Ectodermal cell (in vitro differentiated cells): ENCODE data around the gene SPATA4. TPM values are rescaled to one million over a fixed set of nuclear protein-coding genes. Genes with fewer than 3 reads are reported as not detected.

Source experiments
- H3K27ac ChIP-seq: 2 replicates; pipeline ENCODE4 v1.7.0; 2013; ENCODE audit warnings: mild to moderate bottlenecking, low read depth, low read length; ENCODE audit not compliant: insufficient read depth, poor library complexity, severe bottlenecking
- H3K27me3 ChIP-seq: 2 replicates; pipeline ENCODE4 v1.7.0; 2013; ENCODE audit warnings: mild to moderate bottlenecking, low read length; ENCODE audit not compliant: insufficient read depth, control insufficient read depth, poor library complexity, severe bottlenecking
- H3K36me3 ChIP-seq: one replicate; pipeline ENCODE4 v1.7.0; 2013; ENCODE audit warnings: low read length; ENCODE audit not compliant: control insufficient read depth, insufficient read depth
- H3K4me1 ChIP-seq: one replicate; pipeline ENCODE4 v1.7.0; 2013; ENCODE audit warnings: low read length; ENCODE audit not compliant: control insufficient read depth, insufficient read depth
- H3K4me3 ChIP-seq: 2 replicates; pipeline ENCODE4 v1.7.0; 2013; ENCODE audit warnings: low read depth, low read length, control low read depth; ENCODE audit not compliant: insufficient read depth
- H3K9me3 ChIP-seq: 2 replicates; pipeline ENCODE4 v1.7.0; 2013; ENCODE audit warnings: mild to moderate bottlenecking, low read length, moderate library complexity; ENCODE audit not compliant: control insufficient read depth
- WGBS, 2 experiments: methylation state at CpG; one replicate each; pipeline ENCODE4 v1.1.7; 2013; ENCODE audit warnings: missing lambda C conversion rate in 2 of 2; 5-methylcytosine and 5-hydroxymethylcytosine counted together
- polyA plus RNA-seq, 4 experiments: library from polyadenylated mRNA; stranded (reverse); fragments of 50-300 nt; gene quantifications; one replicate each; pipeline ENCODE4 v1.2.3, GENCODE V29; 2013

Gene SPATA4
- polyA plus RNA-seq (2013, experiment 1 of 4): 0.91 TPM
- polyA plus RNA-seq (2013, experiment 2 of 4): 0.18 TPM
- polyA plus RNA-seq (2013, experiment 3 of 4): not detected
- 0.49 TPM for polyA plus RNA-seq (2013, experiment 4 of 4)

DNA sequence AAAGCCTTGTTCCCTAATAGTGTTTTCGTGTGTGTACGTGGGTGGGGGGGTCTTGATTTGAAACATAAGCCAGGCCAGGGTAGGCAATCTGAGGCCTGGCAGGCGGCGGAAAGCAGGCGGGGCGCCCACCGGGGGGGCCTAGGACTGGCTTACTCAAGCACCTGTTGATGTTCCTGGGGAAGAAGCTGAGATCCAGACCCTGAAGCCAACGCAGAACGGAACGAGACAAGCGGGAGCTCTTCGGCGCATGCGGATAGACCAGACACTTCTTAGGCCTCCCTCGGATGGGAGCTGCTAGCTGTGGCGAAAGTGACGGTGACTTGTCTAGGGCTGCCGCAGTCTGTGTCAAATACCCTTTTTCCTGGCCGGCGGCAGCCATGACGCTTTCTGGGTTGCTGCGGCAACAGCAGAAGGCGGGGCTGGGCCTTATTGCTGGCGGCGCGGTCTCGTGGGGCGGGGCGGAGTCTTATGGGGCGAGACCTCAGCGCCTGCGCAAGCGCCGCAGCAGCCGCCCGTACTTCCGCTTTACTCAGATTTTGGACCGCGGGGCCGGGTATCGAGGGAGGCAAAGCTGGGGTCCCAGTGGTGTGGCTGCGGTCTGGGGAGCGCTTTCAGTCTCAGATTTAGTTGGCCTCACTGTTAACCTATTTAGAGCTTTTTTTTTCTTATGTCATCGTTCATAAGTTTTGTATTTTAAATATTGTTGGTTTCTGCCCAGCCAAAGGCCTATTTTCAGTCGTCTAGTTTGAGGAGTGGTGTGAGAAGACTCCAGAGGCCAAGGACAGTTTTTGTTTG is at the start of gene SPATA4:
TSS of gene SPATA4 (minus strand) at position 402 of the 795 bp plus-strand sequence. CDS start at position 379, 23 bp downstream.
- peak within 1 kb of the TSS; percentile 26 for H3K27ac ChIP-seq
- no peaks in the 10 kb centered on the region for H3K36me3 ChIP-seq
- WGBS, 2 experiments: 1 to 2% methylated on average over 44 to 45 of the region's 45 CpGs
- H3K9me3 ChIP-seq: no peaks in the 10 kb centered on the region
- peak within 1 kb of the TSS; percentile 62 for H3K4me3 ChIP-seq
- H3K27me3 ChIP-seq: no peaks in the 10 kb centered on the region
- H3K4me1 ChIP-seq: no peaks in the 10 kb centered on the region

DNA sequence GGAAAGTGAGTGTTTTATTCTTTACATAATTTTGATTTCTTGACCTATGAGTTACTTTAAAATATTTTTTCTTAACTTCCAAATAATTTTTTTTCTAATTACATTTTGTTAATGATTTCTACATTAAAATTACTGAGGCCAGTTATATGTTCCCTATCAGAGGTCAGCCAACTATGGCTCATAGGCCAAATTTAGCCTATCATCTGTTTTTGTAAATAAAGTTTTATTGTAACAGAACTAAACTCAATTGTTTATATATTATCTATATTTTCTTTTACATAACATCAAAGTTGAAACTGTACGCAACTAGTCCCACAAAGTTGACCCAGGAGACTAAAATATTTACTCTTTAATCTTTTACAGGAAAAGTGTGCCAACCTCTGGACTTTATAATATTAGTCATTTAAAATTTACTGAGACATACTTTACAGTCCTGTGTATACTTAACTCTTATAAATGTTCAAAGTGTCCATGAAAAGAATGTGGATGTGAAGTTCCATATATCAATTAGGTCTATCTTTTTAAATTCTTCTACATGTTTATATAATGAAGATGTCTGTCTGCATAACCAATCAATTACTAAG is 47.5 kb upstream of the SPATA4 start:
- Histone ChIP-seq H3K9me3 (no peaks in the 10 kb centered on the region), H3K4me1 (no peaks in the 10 kb centered on the region), H3K4me3 (no peak overlapping the region), H3K27ac (no peak overlapping the region), H3K36me3 (no peaks in the 10 kb centered on the region), H3K27me3 (no peaks in the 10 kb centered on the region)
- WGBS, 2 experiments: no CpG with 5 or more reads among the region's 1 CpG

DNA sequence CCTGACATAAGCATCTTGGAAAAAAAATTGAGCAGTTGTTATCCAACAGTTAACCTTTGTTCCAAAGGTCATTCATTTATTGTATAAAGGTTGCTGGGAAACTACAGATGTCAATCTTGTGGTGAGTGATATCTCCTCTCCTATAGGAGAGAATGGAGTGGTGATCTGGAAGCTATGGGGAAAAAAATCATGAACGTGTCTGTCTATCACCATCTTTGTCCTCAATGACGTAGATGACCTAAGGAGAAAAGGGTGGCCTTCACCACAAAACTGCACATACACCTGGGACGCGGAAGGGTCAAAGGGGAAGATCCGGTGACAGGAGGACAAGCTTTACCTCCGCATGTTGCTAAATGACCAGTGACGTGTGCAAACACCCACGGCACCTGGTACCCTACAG is 46.3 kb upstream of the SPATA4 start:
- Histone ChIP-seq H3K9me3 (no peaks in the 10 kb centered on the region), H3K36me3 (no peaks in the 10 kb centered on the region), H3K27me3 (no peaks in the 10 kb centered on the region), H3K27ac (no peak overlapping the region), H3K4me3 (no peak overlapping the region), H3K4me1 (no peaks in the 10 kb centered on the region)
- WGBS, 2 experiments: 89 to 94% methylated on average over 8 of the region's 8 CpGs

DNA sequence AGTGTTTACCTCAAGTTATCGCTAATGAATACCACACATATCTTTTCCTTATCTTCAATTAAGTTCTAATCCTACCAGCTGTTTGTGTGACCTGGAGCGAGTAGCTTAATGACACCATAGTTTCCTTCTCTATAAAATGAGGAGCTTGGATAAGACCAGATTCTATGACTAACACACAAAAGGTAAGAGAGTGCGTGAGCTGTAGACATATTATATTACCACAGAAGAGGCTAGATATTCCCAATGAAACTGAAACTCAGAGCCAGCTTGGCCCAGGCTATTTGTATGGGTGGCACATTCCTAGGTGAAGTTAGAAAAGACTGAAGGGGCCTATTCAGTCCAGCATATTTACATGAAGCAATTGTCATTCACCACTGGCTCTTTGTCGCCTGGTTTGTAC is 43.4 kb upstream of the SPATA4 start:
- 44 to 64% methylated on average over 2 to 3 of the region's 4 CpGs for WGBS, 2 experiments
- H3K27me3 ChIP-seq: no peaks in the 10 kb centered on the region
- no peaks in the 10 kb centered on the region for H3K36me3 ChIP-seq
- H3K4me1 ChIP-seq: no peaks in the 10 kb centered on the region
- H3K9me3 ChIP-seq: no peaks in the 10 kb centered on the region
- H3K27ac ChIP-seq: no peak overlapping the region
- no peak overlapping the region for H3K4me3 ChIP-seq

DNA sequence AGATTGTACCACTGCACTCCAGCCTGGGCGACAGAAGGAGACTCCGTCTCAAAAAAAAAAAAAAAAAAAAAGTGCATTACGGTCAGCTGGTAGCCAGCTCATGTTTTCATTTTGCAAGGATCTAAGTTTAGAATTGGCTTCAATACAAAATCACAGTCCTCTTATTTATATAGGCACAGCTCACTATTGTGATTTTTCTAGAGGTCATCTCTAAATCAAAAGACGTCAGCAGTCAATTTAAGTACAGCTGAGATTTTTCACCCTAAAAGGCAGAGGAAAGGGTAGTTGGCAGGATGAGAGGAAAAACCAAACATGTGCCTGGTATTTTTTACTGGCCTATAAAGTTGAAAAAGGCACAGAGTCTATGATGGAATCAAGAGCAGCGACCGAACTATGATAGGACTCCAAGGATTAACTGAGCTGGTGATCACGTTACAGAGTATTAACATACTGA is 42.8 kb upstream of the SPATA4 start:
- 94 to 95% methylated on average over 6 to 7 of the region's 7 CpGs for WGBS, 2 experiments
- Histone ChIP-seq H3K4me3 (no peak overlapping the region), H3K27me3 (no peaks in the 10 kb centered on the region), H3K36me3 (no peaks in the 10 kb centered on the region), H3K9me3 (no peaks in the 10 kb centered on the region), H3K4me1 (no peaks in the 10 kb centered on the region), H3K27ac (no peak overlapping the region)

DNA sequence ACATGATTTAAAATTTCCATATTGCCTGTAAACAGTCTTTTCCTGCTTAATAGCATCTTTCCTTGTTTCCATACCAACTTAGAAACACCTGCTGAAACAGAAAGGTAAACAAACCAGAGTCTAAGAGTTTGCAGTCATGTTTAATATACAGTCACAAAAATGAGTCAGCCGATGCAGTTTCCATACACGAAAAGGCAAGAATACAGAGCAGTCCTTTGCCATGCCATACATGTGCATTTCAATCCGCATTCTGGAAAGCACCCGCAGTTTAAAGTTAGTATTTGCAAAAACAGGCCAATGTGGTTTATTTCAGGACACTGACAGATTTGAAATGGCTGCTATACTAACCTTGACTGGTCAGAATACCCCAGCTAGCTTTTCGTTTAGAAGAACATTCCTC is 41.6 kb upstream of the SPATA4 start:
- WGBS, 2 experiments: 92 to 94% methylated on average over 5 of the region's 5 CpGs

DNA sequence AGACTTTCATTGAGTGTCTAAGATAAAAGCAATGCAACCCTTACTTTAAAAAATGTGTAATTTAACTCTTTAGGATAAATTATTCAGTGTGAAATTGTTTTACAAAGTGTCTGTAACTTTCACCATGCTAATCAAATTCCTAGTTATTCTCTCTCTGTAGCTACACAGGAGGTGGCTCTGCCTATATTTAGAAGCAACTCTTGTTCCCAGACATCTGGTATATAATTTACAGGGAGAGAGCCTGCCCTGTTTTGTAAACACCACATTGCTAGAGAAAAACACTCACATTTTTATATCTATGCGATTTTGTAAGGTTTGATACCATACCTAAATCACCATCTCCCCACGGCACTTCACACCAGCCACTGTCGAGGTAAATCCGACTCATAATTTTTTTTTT is 35.5 kb upstream of the SPATA4 start:
- H3K4me1 ChIP-seq: no peaks in the 10 kb centered on the region
- H3K36me3 ChIP-seq: no peaks in the 10 kb centered on the region
- H3K27me3 ChIP-seq: no peaks in the 10 kb centered on the region
- no peak overlapping the region for H3K27ac ChIP-seq
- no peaks in the 10 kb centered on the region for H3K9me3 ChIP-seq
- 93 to 96% methylated on average over 4 of the region's 4 CpGs for WGBS, 2 experiments
- H3K4me3 ChIP-seq: no peak overlapping the region

More for the DNA sequence above, 41.6 kb upstream of the SPATA4 start:
- H3K4me1 ChIP-seq: no peaks in the 10 kb centered on the region
- no peak overlapping the region for H3K4me3 ChIP-seq
- no peak overlapping the region for H3K27ac ChIP-seq
- no peaks in the 10 kb centered on the region for H3K27me3 ChIP-seq
- H3K36me3 ChIP-seq: no peaks in the 10 kb centered on the region
- H3K9me3 ChIP-seq: no peaks in the 10 kb centered on the region

DNA sequence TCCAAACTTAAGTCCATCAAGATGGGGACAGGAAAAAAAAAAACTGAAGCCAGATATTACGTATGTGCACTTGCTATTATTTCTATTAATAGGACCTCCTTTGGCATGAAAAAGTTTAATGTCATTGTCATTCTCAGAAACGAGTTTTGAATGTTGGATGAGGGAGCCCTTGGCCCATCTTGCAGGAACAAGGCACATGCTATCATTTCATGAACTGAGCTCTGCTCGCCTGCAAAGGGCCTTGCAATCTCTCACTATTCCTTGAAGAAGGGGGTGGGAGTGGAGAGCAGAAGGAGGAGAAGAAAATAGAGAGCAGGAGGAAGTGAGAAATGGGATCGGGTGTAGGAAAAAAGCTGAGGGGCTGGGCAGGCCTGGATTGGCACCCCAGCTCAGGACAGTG is 34.3 kb upstream of the SPATA4 start:
- H3K4me1 ChIP-seq: no peaks in the 10 kb centered on the region
- no peaks in the 10 kb centered on the region for H3K27me3 ChIP-seq
- H3K36me3 ChIP-seq: no peaks in the 10 kb centered on the region
- no peak overlapping the region for H3K27ac ChIP-seq
- no peaks in the 10 kb centered on the region for H3K9me3 ChIP-seq
- no peak overlapping the region for H3K4me3 ChIP-seq
- WGBS, 2 experiments: 88 to 92% methylated on average over 4 of the region's 4 CpGs

DNA sequence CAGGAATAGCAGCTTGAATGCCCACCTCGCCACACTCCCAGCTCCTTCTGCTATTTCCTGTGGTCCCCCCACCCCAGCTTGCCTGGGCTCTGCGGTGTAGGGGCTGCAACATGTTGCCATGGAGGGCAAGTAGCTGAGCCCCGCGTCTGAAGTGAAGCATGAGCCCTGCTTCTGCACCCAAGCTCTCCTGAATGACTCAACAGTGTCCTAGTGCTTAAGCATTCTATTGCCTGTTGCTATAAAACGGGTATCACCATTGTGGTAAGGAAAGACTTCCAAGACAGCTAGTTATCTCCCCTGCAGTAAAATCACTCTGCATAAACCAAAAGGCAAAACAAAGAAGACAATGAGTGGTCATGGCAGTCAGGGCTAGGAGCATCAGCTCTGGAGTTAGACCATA is 31.4 kb upstream of the SPATA4 start:
- WGBS, 2 experiments: 66 to 70% methylated on average over 5 of the region's 5 CpGs
- no peak overlapping the region for H3K4me3 ChIP-seq
- no peaks in the 10 kb centered on the region for H3K36me3 ChIP-seq
- H3K27me3 ChIP-seq: no peaks in the 10 kb centered on the region
- no peaks in the 10 kb centered on the region for H3K4me1 ChIP-seq
- H3K9me3 ChIP-seq: no peaks in the 10 kb centered on the region
- H3K27ac ChIP-seq: no peak overlapping the region

DNA sequence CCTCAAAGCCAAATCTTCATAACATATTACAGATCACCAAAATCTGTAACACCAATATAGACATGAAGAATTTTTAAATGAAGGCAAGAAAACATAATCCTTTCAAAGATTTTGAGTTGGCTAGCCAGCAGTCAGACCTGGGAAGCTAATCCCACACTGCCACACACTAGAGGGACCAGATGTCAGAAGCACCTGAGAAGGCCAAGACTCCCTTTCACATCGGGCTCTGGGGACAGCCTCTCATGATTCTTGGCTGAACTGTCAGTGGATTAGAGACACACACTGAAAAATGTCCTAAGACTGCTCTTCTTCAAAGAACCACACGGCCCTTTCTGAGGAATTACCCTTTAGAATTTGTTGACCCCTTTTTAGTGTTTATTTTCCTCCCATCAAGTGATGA is 28.2 kb upstream of the SPATA4 start:
- 61 to 65% methylated on average over 2 of the region's 2 CpGs for WGBS, 2 experiments
- Histone ChIP-seq H3K9me3 (no peaks in the 10 kb centered on the region), H3K4me3 (no peak overlapping the region), H3K4me1 (no peaks in the 10 kb centered on the region), H3K36me3 (no peaks in the 10 kb centered on the region), H3K27ac (no peak overlapping the region), H3K27me3 (no peaks in the 10 kb centered on the region)
